OCI-LY7 (cell line): ENCODE measurements around the gene DNAH6.

Experiments used
- EZH2phosphoT487 ChIP-seq: fragments of 200-600 bp; sonication (generic); IDR thresholded peaks from 2 replicates; pipeline ENCODE4 v1.6.1; 2018; ENCODE audit warnings: low read depth, borderline replicate concordance, mild to moderate bottlenecking, mixed run types, antibody characterized with exemption, low read length, moderate library complexity, mixed read lengths
- TF ChIP-seq, protein P1 (sequence below): fragments of 200-600 bp; sonication (generic); conservative IDR thresholded peaks from 2 replicates; pipeline ENCODE4 v1.5.1; 2014; ENCODE audit warnings: mild to moderate bottlenecking, antibody characterized with exemption, low read length, moderate library complexity, mixed read lengths

DNA sequence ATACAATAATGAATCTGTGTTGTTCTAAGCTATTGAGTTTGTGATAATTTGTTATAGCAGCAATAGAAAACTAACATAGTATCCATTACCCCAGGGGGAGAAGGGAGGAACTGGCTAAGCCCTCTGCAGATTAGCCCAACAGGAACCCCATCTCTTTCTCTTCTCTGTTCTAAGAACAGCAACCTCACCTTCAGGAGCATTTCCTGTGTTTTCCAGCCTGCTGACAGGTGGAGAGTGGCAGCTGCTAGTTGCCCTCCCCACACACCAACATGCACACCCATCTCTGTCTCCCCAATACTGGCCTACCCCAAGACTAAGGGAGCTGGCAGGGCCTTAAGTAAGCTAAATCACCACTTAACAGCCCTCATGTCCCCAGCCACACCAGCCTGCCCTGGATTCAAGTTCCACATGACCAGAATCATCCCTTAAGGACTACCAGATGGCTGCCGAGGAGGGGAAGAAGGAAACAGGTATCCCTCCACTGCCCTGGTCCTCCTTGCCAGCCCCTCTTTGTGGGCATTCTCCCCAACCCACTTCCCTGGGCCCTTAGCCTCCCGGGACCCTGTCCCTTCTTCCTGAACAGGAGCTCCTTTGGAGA lies 311.8 kb downstream of the DNAH6 start:
- TF ChIP-seq, protein P1, sequence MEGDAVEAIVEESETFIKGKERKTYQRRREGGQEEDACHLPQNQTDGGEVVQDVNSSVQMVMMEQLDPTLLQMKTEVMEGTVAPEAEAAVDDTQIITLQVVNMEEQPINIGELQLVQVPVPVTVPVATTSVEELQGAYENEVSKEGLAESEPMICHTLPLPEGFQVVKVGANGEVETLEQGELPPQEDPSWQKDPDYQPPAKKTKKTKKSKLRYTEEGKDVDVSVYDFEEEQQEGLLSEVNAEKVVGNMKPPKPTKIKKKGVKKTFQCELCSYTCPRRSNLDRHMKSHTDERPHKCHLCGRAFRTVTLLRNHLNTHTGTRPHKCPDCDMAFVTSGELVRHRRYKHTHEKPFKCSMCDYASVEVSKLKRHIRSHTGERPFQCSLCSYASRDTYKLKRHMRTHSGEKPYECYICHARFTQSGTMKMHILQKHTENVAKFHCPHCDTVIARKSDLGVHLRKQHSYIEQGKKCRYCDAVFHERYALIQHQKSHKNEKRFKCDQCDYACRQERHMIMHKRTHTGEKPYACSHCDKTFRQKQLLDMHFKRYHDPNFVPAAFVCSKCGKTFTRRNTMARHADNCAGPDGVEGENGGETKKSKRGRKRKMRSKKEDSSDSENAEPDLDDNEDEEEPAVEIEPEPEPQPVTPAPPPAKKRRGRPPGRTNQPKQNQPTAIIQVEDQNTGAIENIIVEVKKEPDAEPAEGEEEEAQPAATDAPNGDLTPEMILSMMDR = no peak
- TF ChIP-seq EZH2phosphoT487 = no peak
